ENCODE results near the gene HECTD4.
"Not testable (repeated sequence)": the region's sequence is repeated elsewhere in the genome, so short reads cannot be mapped to it uniquely, and the experiment has no call there.

HECTD4 gene

GRCh38 chr12:112381883-112382796 lies at the start of gene HECTD4:
Gene HECTD4 (minus strand): TSS chr12:112382431. CDS start chr12:112382128, 303 bp downstream.
- DNase-seq, result peak; percentile 93 to 96
- TF ChIP-seq GATA1 (IDR thresholded peaks at IDR 0.05; ENCODE audit: low read depth, low read length) (no peak), POLR2A (IDR thresholded peaks at IDR 0.05; ENCODE audit: low read length) (peak; percentile 90)

GRCh38 chr12:112431965-112432364 lies 49.7 kb upstream of the HECTD4 start:
- DNase-seq, result no peak
- no peak for TF ChIP-seq POLR2A (IDR thresholded peaks at IDR 0.05; ENCODE audit: low read length)

- DNase-seq, result no peak
Measured at GRCh38 chr12:112430929-112431328, 48.7 kb upstream of the HECTD4 start.

GRCh38 chr12:112427760-112428159 lies 45.5 kb upstream of the HECTD4 start:
- no peak for DNase-seq
- TF ChIP-seq POLR2A (IDR thresholded peaks at IDR 0.05; ENCODE audit: low read length) (no peak), GATA1 (IDR thresholded peaks at IDR 0.05; ENCODE audit: low read depth, low read length) (no peak)

More at GRCh38 chr12:112430929-112431328, 48.7 kb upstream of the HECTD4 start:
- TF ChIP-seq POLR2A (IDR thresholded peaks at IDR 0.05; ENCODE audit: low read length) (no peak), GATA1 (IDR thresholded peaks at IDR 0.05; ENCODE audit: low read depth, low read length) (no peak)

GRCh38 chr12:112425582-112426382 lies 43.6 kb upstream of the HECTD4 start:
- no peak for DNase-seq
- TF ChIP-seq POLR2A (IDR thresholded peaks at IDR 0.05; ENCODE audit: low read length) (no peak), GATA1 (IDR thresholded peaks at IDR 0.05; ENCODE audit: low read depth, low read length) (no peak)

GRCh38 chr12:112424126-112424525 lies 41.9 kb upstream of the HECTD4 start:
- DNase-seq, result no peak
- TF ChIP-seq GATA1 (IDR thresholded peaks at IDR 0.05; ENCODE audit: low read depth, low read length) (no peak), POLR2A (IDR thresholded peaks at IDR 0.05; ENCODE audit: low read length) (no peak)

- TF ChIP-seq POLR2A (IDR thresholded peaks at IDR 0.05; ENCODE audit: low read length), result no peak
- no peak for TF ChIP-seq GATA1 (IDR thresholded peaks at IDR 0.05; ENCODE audit: low read depth, low read length)
- no peak for DNase-seq
Measured at GRCh38 chr12:112422531-112422930, 40.3 kb upstream of the HECTD4 start.

- no peak for TF ChIP-seq GATA1 (IDR thresholded peaks at IDR 0.05; ENCODE audit: low read depth, low read length)
- TF ChIP-seq POLR2A (IDR thresholded peaks at IDR 0.05; ENCODE audit: low read length), result no peak
- no peak for DNase-seq
Measured at GRCh38 chr12:112421363-112421762, 39.1 kb upstream of the HECTD4 start.

- no peak for DNase-seq
- TF ChIP-seq POLR2A (IDR thresholded peaks at IDR 0.05; ENCODE audit: low read length) (no peak), GATA1 (IDR thresholded peaks at IDR 0.05; ENCODE audit: low read depth, low read length) (no peak)
Measured at GRCh38 chr12:112420740-112421139, 38.5 kb upstream of the HECTD4 start.

- peak; percentile 74 to 84 for DNase-seq
Measured at GRCh38 chr12:112419297-112420133, 37.3 kb upstream of the HECTD4 start.

GRCh38 chr12:112418608-112419296 lies 36.5 kb upstream of the HECTD4 start, which contains the start of gene PTPN11:
Gene PTPN11 (plus strand): TSS chr12:112418947. CDS start chr12:112419112, 165 bp downstream.
- no peak for TF ChIP-seq GATA1 (IDR thresholded peaks at IDR 0.05; ENCODE audit: low read depth, low read length)
- TF ChIP-seq POLR2A (IDR thresholded peaks at IDR 0.05; ENCODE audit: low read length), result peak; percentile 97
- peak; percentile 92 to 95 for DNase-seq

More at GRCh38 chr12:112419297-112420133, 37.3 kb upstream of the HECTD4 start:
- TF ChIP-seq POLR2A (IDR thresholded peaks at IDR 0.05; ENCODE audit: low read length) (no peak), GATA1 (IDR thresholded peaks at IDR 0.05; ENCODE audit: low read depth, low read length) (no peak)

- DNase-seq, result peak; percentile 88 to 90
- TF ChIP-seq POLR2A (IDR thresholded peaks at IDR 0.05; ENCODE audit: low read length) (no peak), GATA1 (IDR thresholded peaks at IDR 0.05; ENCODE audit: low read depth, low read length) (no peak)
Measured at GRCh38 chr12:112418273-112418607, 36.0 kb upstream of the HECTD4 start.

GRCh38 chr12:112415457-112415856 lies 33.2 kb upstream of the HECTD4 start:
- DNase-seq, result not testable (repeated sequence)

Data from erythroblast (primary cell).